GM23248 (cell line): Measurements from ENCODE around the gene CYBC1. TPM values are rescaled to one million over a fixed set of nuclear protein-coding genes. Genes with fewer than 3 reads are reported as not detected.

Experiments
- DNase-seq: peaks from one replicate; pipeline ENCODE4 v3.0.0-alpha.2; 2015
- H2AFZ ChIP-seq: fragments of 200-600 bp; sonication (generic); 2 replicates; pipeline ENCODE4 v1.6.1; 2016; ENCODE audit warnings: antibody characterized with exemption
- H3F3A ChIP-seq: fragments of 200-600 bp; sonication (generic); 2 replicates; pipeline ENCODE4 v1.6.1; 2016; ENCODE audit warnings: mild to moderate bottlenecking, antibody characterized with exemption, mixed run types; ENCODE audit not compliant: insufficient read depth
- H3K27ac ChIP-seq: fragments of 200-600 bp; sonication (generic); 2 replicates; pipeline ENCODE4 v1.5.1; 2016; ENCODE audit warnings: mild to moderate bottlenecking
- H3K27me3 ChIP-seq: fragments of 200-600 bp; sonication (generic); replicated peaks from 2 replicates; pipeline ENCODE4 v1.6.1; 2016; ENCODE audit warnings: mild to moderate bottlenecking; ENCODE audit not compliant: insufficient read depth
- H3K36me3 ChIP-seq: fragments of 200-600 bp; sonication (generic); 2 replicates; pipeline ENCODE4 v1.6.1; 2016; ENCODE audit warnings: low read depth, mild to moderate bottlenecking
- H3K4me1 ChIP-seq: fragments of 200-600 bp; sonication (generic); 2 replicates; pipeline ENCODE4 v1.6.1; 2016; ENCODE audit warnings: mild to moderate bottlenecking; ENCODE audit not compliant: insufficient read depth
- H3K4me2 ChIP-seq: fragments of 200-600 bp; sonication (generic); one replicate; pipeline ENCODE4 v1.6.1; 2016; ENCODE audit warnings: mild to moderate bottlenecking; ENCODE audit not compliant: unreplicated experiment
- H3K4me3 ChIP-seq: fragments of 200-600 bp; sonication (generic); 2 replicates; pipeline ENCODE4 v1.5.1; 2016; ENCODE audit warnings: mild to moderate bottlenecking
- H3K79me2 ChIP-seq: fragments of 200-600 bp; sonication (generic); 2 replicates; pipeline ENCODE4 v1.6.1; 2016; ENCODE audit warnings: mild to moderate bottlenecking; ENCODE audit not compliant: insufficient read depth
- H3K9ac ChIP-seq: fragments of 200-600 bp; sonication (generic); 2 replicates; pipeline ENCODE4 v1.6.1; 2016; ENCODE audit warnings: mild to moderate bottlenecking
- H3K9me2 ChIP-seq: fragments of 200-600 bp; sonication (generic); 2 replicates; pipeline ENCODE4 v1.6.1; 2016; ENCODE audit warnings: mixed run types, mild to moderate bottlenecking, moderate library complexity; ENCODE audit not compliant: insufficient read depth
- H3K9me3 ChIP-seq: fragments of 200-600 bp; sonication (generic); one replicate; pipeline ENCODE4 v1.6.1; 2017; ENCODE audit warnings: low read depth
- H4K20me1 ChIP-seq: fragments of 200-600 bp; sonication (generic); 2 replicates; pipeline ENCODE4 v1.6.0; 2016; ENCODE audit not compliant: insufficient read depth
- EZH2 ChIP-seq: fragments of 200-600 bp; sonication (generic); IDR thresholded peaks from 2 replicates; pipeline ENCODE4 v1.6.1; 2018; ENCODE audit warnings: antibody characterized with exemption, mild to moderate bottlenecking; ENCODE audit not compliant: insufficient read depth, poor library complexity, severe bottlenecking
- EZH2phosphoT487 ChIP-seq: fragments of 200-600 bp; sonication (generic); IDR thresholded peaks from 2 replicates; pipeline ENCODE4 v1.6.1; 2018; ENCODE audit warnings: antibody characterized with exemption, moderate library complexity, mild to moderate bottlenecking, low read depth; ENCODE audit not compliant: insufficient read depth
- WGBS, 2 experiments: methylation state at CpG; one replicate each; pipeline ENCODE4 v1.1.6; 2015 to 2017; ENCODE audit warnings: low lambda C conversion rate in 2 of 2, low coverage in 1 of 2; ENCODE audit errors: missing lambda C conversion rate in 2 of 2; 5-methylcytosine and 5-hydroxymethylcytosine counted together
- in situ Hi-C: fragments of 300-500 bp; cut with MboI; formaldehyde crosslinking; loops from 2 replicates; pipeline ENCODE4 v1.15.0; 2020
- polyA plus RNA-seq: library from polyadenylated mRNA; unstranded; fragments of >200 nt; fragmentation: Nextera tagmentation; extraction: Ambion mirVana; gene quantifications from 2 replicates; pipeline ENCODE4 v1.2.1, GENCODE V29; 2016
- total RNA-seq: library from RNA; depleted of rRNA; stranded (reverse); fragments of >200 nt; shearing (Covaris generic); gene quantifications from 2 replicates; pipeline ENCODE4 v1.2.3, GENCODE V29; 2014

The CYBC1 gene
- total and polyA plus RNA-seq, 2 experiments from 2014 or later, result 58.3 to 66.5 TPM

DNA sequence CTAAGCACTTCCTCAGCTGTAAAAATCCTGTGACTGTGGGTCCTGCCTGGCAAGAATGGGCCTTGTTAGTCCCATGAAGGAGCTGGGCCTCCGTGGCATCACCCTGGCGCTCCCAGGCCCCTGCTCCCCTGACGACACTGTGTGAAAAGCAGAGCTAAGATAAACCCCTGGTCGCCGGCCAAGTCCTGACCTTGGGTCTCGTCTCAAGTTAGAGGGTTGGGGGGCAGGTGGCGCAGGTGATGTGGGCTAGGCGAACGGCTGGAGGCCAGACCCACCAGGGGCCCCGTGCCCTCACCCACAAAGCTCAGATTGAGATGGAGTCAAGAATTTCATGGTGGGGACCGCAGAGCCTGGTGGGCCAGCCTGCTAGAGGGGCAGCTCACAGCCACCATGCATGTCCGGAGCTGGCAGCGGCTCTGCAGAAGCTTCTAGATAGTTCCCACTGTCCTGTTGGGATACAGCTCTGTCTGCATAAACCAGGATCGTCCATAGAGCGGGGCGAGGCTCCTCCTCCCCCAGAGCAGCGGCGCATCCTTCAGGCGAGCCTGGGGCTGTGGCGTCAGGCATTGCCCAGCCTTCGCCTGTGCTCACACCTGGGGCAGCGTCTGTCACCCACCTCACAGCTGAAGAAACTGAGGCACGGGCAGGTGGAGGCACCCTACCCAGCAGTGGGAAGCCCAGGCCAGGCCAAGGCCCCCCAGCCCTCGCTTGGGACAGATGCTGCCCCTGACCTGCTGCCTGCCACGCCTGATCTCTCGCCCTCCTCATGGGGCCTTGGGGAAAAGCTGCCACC is 12.0 kb downstream of the CYBC1 start:
- no peaks in the 10 kb centered on the region for H3K36me3 ChIP-seq
- in situ Hi-C loops, result no loop called here

GRCh38 chr17:82437325-82437668 is 13.3 kb downstream of the CYBC1 start:
- Histone ChIP-seq H2AFZ (no peak overlapping the region), H3K9ac (no peak overlapping the region), H3K9me2 (no peaks in the 10 kb centered on the region), H3K79me2 (no peaks in the 10 kb centered on the region), H3K36me3 (no peaks in the 10 kb centered on the region), H3K4me3 (no peak overlapping the region), H3K4me2 (no peak overlapping the region), H3K4me1 (no peaks in the 10 kb centered on the region), H3K9me3 (no peaks in the 10 kb centered on the region), H3K27ac (no peak overlapping the region), H3K27me3 (no peaks in the 10 kb centered on the region), H4K20me1 (no peaks in the 10 kb centered on the region), H3F3A (no peaks in the 10 kb centered on the region)
- no peak for DNase-seq
- WGBS, 2 experiments, result 89 to 91% methylated on average over 17 to 18 of the region's 18 CpGs
- in situ Hi-C loops, result no loop called here
- TF ChIP-seq EZH2phosphoT487 (no peak), EZH2 (no peak)

More for the DNA sequence above, 12.0 kb downstream of the CYBC1 start:
- Histone ChIP-seq H3K4me3 (no peak overlapping the region), H3K27me3 (no peaks in the 10 kb centered on the region), H3F3A (no peaks in the 10 kb centered on the region), H3K79me2 (no peaks in the 10 kb centered on the region), H3K4me2 (no peak overlapping the region), H2AFZ (no peak overlapping the region), H3K27ac (no peak overlapping the region), H3K9me3 (no peaks in the 10 kb centered on the region), H3K4me1 (no peaks in the 10 kb centered on the region), H3K9me2 (no peaks in the 10 kb centered on the region), H4K20me1 (no peaks in the 10 kb centered on the region), H3K9ac (no peak overlapping the region)
- DNase-seq, result no peak
- no peak for TF ChIP-seq EZH2
- no peak for TF ChIP-seq EZH2phosphoT487
- 89 to 90% methylated on average over 26 of the region's 26 CpGs for WGBS, 2 experiments

- WGBS, 2 experiments, result 93 to 94% methylated on average over 36 of the region's 36 CpGs
These were observed 13.8 kb downstream of the CYBC1 start for GRCh38 chr17:82436601-82437324.

DNA sequence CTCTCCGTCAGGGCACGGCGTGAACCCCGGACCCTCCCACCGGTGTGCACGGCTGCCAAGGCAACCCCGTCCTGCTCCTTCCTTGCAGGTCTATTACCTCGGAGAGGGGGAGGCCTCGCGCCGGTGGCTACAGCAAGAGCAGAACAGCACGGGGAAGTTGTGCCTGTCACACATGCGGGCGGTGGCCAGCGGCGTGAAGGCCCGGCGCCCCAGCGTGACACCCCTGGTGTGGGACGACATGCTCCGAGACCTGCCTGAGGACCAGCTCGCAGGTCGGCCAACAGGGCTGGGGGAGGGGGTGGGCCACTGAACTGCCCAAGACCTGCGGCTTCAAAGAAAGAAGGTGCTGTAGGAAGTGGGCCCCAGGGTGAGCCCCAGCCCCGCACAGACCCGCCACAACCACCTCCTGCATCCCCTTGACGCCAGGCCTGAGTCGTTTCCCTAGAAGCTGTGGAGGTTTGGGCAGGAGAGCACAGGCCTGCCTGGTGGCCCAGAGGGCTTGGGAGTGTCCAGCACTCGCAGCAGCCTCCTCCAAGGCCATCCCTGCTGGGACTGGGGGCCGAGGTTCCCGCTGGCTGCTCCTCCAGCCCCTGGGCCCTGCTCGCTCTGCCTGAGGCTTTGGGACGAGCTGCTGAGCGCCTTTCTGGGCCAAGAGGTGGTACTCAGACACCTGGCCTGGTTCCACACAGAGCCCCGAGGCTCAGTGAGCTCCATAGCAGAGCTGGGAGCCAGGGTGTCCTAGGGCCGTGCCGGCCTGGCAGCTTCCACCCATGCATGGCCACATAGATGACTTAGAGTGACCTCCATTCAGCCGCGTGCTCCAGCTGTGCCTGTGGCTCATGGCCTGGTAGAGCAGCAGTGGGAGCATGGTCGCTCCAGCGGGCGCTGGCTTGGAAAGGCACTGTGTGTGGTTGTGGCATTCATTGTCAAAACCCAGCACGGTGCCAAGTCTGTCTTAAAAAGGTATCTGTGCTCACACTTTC is 14.7 kb downstream of the CYBC1 start:
- no peaks in the 10 kb centered on the region for H3K27me3 ChIP-seq
- no peaks in the 10 kb centered on the region for H3K4me1 ChIP-seq
- no peak overlapping the region for H3K9ac ChIP-seq
- 92 to 93% methylated on average over 25 to 40 of the region's 43 CpGs for WGBS, 2 experiments
- H3K27ac ChIP-seq, result no peak overlapping the region
- H4K20me1 ChIP-seq, result no peaks in the 10 kb centered on the region
- in situ Hi-C loops, result no loop called here
- H3K79me2 ChIP-seq, result no peaks in the 10 kb centered on the region
- DNase-seq, result no peak
- H2AFZ ChIP-seq, result no peak overlapping the region
- H3K36me3 ChIP-seq, result no peaks in the 10 kb centered on the region
- no peaks in the 10 kb centered on the region for H3F3A ChIP-seq
- H3K4me2 ChIP-seq, result no peak overlapping the region
- no peaks in the 10 kb centered on the region for H3K9me2 ChIP-seq
- H3K4me3 ChIP-seq, result no peak overlapping the region
- H3K9me3 ChIP-seq, result no peaks in the 10 kb centered on the region
- TF ChIP-seq EZH2, result no peak
- no peak for TF ChIP-seq EZH2phosphoT487

More at GRCh38 chr17:82436601-82437324, 13.8 kb downstream of the CYBC1 start:
- Histone ChIP-seq H3K36me3 (no peaks in the 10 kb centered on the region), H3K9me2 (no peaks in the 10 kb centered on the region), H3K4me3 (no peak overlapping the region), H3K79me2 (no peaks in the 10 kb centered on the region), H3K4me2 (no peak overlapping the region), H3K9me3 (no peaks in the 10 kb centered on the region), H3K9ac (no peak overlapping the region), H3F3A (no peaks in the 10 kb centered on the region), H2AFZ (no peak overlapping the region), H4K20me1 (no peaks in the 10 kb centered on the region), H3K4me1 (no peaks in the 10 kb centered on the region), H3K27me3 (no peaks in the 10 kb centered on the region), H3K27ac (no peak overlapping the region)
- no peak for TF ChIP-seq EZH2
- TF ChIP-seq EZH2phosphoT487, result no peak
- DNase-seq, result no peak
- in situ Hi-C loops, result no loop called here
